IMR-90 (cell line): ENCODE measurements around the gene ZNF74. TPM values are rescaled to one million over a fixed set of nuclear protein-coding genes. Genes with fewer than 3 reads are reported as not detected.

ENCODE experiments used
- ATAC-seq: fragments of 200-7000 bp; cut with Tn5 transposase; 2 replicates; pipeline ENCODE4 v1.9.1; 2020; ENCODE audit warnings: low read depth, mild to moderate bottlenecking, moderate library complexity
- BruUV-seq: library from RNA; stranded (reverse); fragments of 400-500 nt; replicated peaks from 2 replicates; lab custom pipeline; 2021; lab: Mats Ljungman, UMichigan
- CTCF ChIA-PET: fragments of 300-600 bp; formaldehyde crosslinking; extraction: SDS; loops from one replicate; lab custom pipeline; 2021; ENCODE audit warnings: antibody characterized with exemption; lab: Yijun Ruan, JAX
- POLR2A ChIA-PET: fragments of 300-600 bp; sonication (Branson Sonifier 250); formaldehyde crosslinking; loops from one replicate; lab custom pipeline; 2022; ENCODE audit warnings: antibody characterized with exemption; ENCODE audit not compliant: unreplicated experiment; lab: Charles Lee
- DNase-seq: peaks from one replicate; pipeline ENCODE4 v3.0.0; 2013
- H2AFZ ChIP-seq: replicated peaks from 2 replicates; pipeline ENCODE3; 2013; ENCODE audit warnings: low read length, mild to moderate bottlenecking; ENCODE audit not compliant: poor library complexity
- H2AK5ac ChIP-seq: 2 replicates; pipeline ENCODE4 v1.6.1; 2013; ENCODE audit warnings: low read depth, low read length, inconsistent platforms
- H2AK9ac ChIP-seq: replicated peaks from 2 replicates; pipeline ENCODE3; 2013; ENCODE audit warnings: mild to moderate bottlenecking, low read depth, low read length, moderate library complexity; ENCODE audit not compliant: poor library complexity
- H2BK120ac ChIP-seq: 2 replicates; pipeline ENCODE4 v1.6.1; 2013; ENCODE audit warnings: low read depth, low read length, inconsistent platforms
- H2BK15ac ChIP-seq: 3 replicates; pipeline ENCODE4 v1.6.1; 2013; ENCODE audit warnings: low read depth, low read length, inconsistent platforms
- H2BK20ac ChIP-seq: 2 replicates; pipeline ENCODE4 v1.6.1; 2013; ENCODE audit warnings: low read depth, mild to moderate bottlenecking, inconsistent platforms, low read length, moderate library complexity
- H2BK5ac ChIP-seq: 2 replicates; pipeline ENCODE4 v1.6.1; 2013; ENCODE audit warnings: mild to moderate bottlenecking, low read depth, low read length, inconsistent platforms; ENCODE audit not compliant: poor library complexity, severe bottlenecking
- H3K14ac ChIP-seq: replicated peaks from 2 replicates; pipeline ENCODE4 v1.6.1; 2013; ENCODE audit warnings: low read depth, low read length, inconsistent platforms
- H3K18ac ChIP-seq: 2 replicates; pipeline ENCODE4 v1.6.1; 2013; ENCODE audit warnings: low read depth, low read length, control low read depth
- H3K23ac ChIP-seq: 2 replicates; pipeline ENCODE4 v1.6.1; 2013; ENCODE audit warnings: low read depth, low read length, inconsistent platforms
- H3K27ac ChIP-seq: 2 replicates; pipeline ENCODE4 v1.5.1; 2013; ENCODE audit warnings: mild to moderate bottlenecking, control low read depth, low read length; ENCODE audit not compliant: insufficient read depth
- H3K27me3 ChIP-seq: 2 replicates; pipeline ENCODE4 v1.6.1; 2013; ENCODE audit warnings: low read length; ENCODE audit not compliant: control insufficient read depth, insufficient read depth
- H3K36me3 ChIP-seq: 2 replicates; pipeline ENCODE4 v1.6.1; 2013; ENCODE audit warnings: low read length, mixed read lengths; ENCODE audit not compliant: control insufficient read depth, insufficient read depth
- H3K4ac ChIP-seq: 2 replicates; pipeline ENCODE4 v1.6.1; 2013; ENCODE audit warnings: low read depth, low read length, inconsistent platforms
- H3K4me1 ChIP-seq: 2 replicates; pipeline ENCODE4 v1.6.1; 2013; ENCODE audit warnings: low read length, mixed read lengths; ENCODE audit not compliant: control insufficient read depth, insufficient read depth
- H3K4me2 ChIP-seq: 2 replicates; pipeline ENCODE4 v1.6.1; 2013; ENCODE audit warnings: low read depth, mild to moderate bottlenecking, control low read depth, low read length, moderate library complexity
- H3K4me3 ChIP-seq: 2 replicates; pipeline ENCODE4 v1.5.1; 2013; ENCODE audit warnings: low read depth, mild to moderate bottlenecking, control low read depth, low read length, moderate library complexity; ENCODE audit not compliant: insufficient read depth
- H3K56ac ChIP-seq: 2 replicates; pipeline ENCODE4 v1.6.1; 2013; ENCODE audit warnings: low read length, inconsistent platforms; ENCODE audit not compliant: insufficient read depth; ENCODE audit errors: extremely low read depth
- H3K79me1 ChIP-seq, 2 experiments: 2 replicates each; pipeline ENCODE4 v1.6.1; 2013; ENCODE audit warnings: low read length in 2 of 2, inconsistent platforms in 1 of 2, low read depth in 1 of 2
- H3K9ac ChIP-seq: 2 replicates; pipeline ENCODE4 v1.6.1; 2013; ENCODE audit warnings: low read depth, low read length, control low read depth
- H3K9me1 ChIP-seq: 2 replicates; pipeline ENCODE4 v1.6.1; 2013; ENCODE audit warnings: low read length, inconsistent platforms; ENCODE audit not compliant: insufficient read depth
- H3K9me3 ChIP-seq: 2 replicates; pipeline ENCODE4 v1.6.1; 2013; ENCODE audit warnings: low read length; ENCODE audit not compliant: control insufficient read depth, insufficient read depth
- H4K20me1 ChIP-seq: 2 replicates; pipeline ENCODE4 v1.6.1; 2013; ENCODE audit warnings: low read length, inconsistent platforms; ENCODE audit not compliant: insufficient read depth
- H4K5ac ChIP-seq: 2 replicates; pipeline ENCODE4 v1.6.1; 2013; ENCODE audit warnings: mild to moderate bottlenecking, low read depth, low read length, control low read depth
- H4K8ac ChIP-seq, 2 experiments: 2 replicates each; pipeline ENCODE4 v1.6.1; 2013; ENCODE audit warnings: low read depth in 2 of 2, low read length in 2 of 2, control low read depth in 1 of 2, inconsistent platforms in 1 of 2
- H4K91ac ChIP-seq: 2 replicates; pipeline ENCODE4 v1.6.1; 2013; ENCODE audit warnings: low read depth, low read length, inconsistent platforms; ENCODE audit not compliant: insufficient read depth
- BHLHE40 ChIP-seq: fragments of 150-350 bp; IDR thresholded peaks from 2 replicates; pipeline ENCODE4 v1.6.1; 2016; ENCODE audit warnings: mild to moderate bottlenecking, low read depth, low read length
- CEBPB ChIP-seq: IDR thresholded peaks from 2 replicates; pipeline ENCODE4 v1.6.1; 2012; ENCODE audit warnings: low read depth, low read length, improper control_type of control experiment
- CHD1 ChIP-seq: IDR thresholded peaks from 2 replicates; pipeline ENCODE4 v1.6.1; 2012; ENCODE audit warnings: low read depth, low read length, improper control_type of control experiment
- ELK1 ChIP-seq: fragments of 150-350 bp; IDR thresholded peaks from 2 replicates; pipeline ENCODE4 v1.6.1; 2016; ENCODE audit warnings: low read depth, mild to moderate bottlenecking, low read length, moderate library complexity, borderline replicate concordance
- FOS ChIP-seq: fragments of 150-350 bp; IDR thresholded peaks from 2 replicates; pipeline ENCODE4 v1.6.1; 2016; ENCODE audit warnings: low read depth, low read length
- MAZ ChIP-seq: IDR thresholded peaks from 2 replicates; pipeline ENCODE4 v1.6.1; 2012; ENCODE audit warnings: low read depth, mild to moderate bottlenecking, low read length, improper control_type of control experiment, moderate library complexity, borderline replicate concordance
- POLR2A ChIP-seq: IDR thresholded peaks from 2 replicates; pipeline ENCODE4 v1.6.1; 2012; ENCODE audit warnings: mild to moderate bottlenecking, low read depth, low read length
- RAD21 ChIP-seq: IDR thresholded peaks from 2 replicates; pipeline ENCODE4 v1.6.1; 2012; ENCODE audit warnings: low read length, improper control_type of control experiment
- RFX5 ChIP-seq: IDR thresholded peaks from 2 replicates; pipeline ENCODE4 v1.8.0; 2012; ENCODE audit warnings: low read depth, mild to moderate bottlenecking, low read length, moderate library complexity
- SMC3 ChIP-seq: fragments of 150-350 bp; IDR thresholded peaks from 2 replicates; pipeline ENCODE4 v1.6.1; 2016; ENCODE audit warnings: low read depth, mild to moderate bottlenecking, antibody characterized with exemption, low read length, moderate library complexity
- WGBS, 2 experiments: methylation state at CpG; one replicate each; pipeline versions ENCODE4 v1.1.5 to v1.1.7; 2013; ENCODE audit warnings: missing lambda C conversion rate in 2 of 2; ENCODE audit not compliant: insufficient read length in 1 of 2; ENCODE audit errors: extremely low coverage in 2 of 2; 5-methylcytosine and 5-hydroxymethylcytosine counted together
- dilution Hi-C: fragments of 300-500 bp; cut with HindIII; formaldehyde crosslinking; loops from one replicate; pipeline ENCODE4 v1.14.3; 2018; ENCODE audit warnings: low sequenced_read_pairs; ENCODE audit not compliant: unreplicated experiment
- in situ Hi-C: fragments of 300-500 bp; cut with MboI; formaldehyde crosslinking; loops from 3 replicates; pipeline ENCODE4 v1.14.3; 2019; ENCODE audit warnings: low sequenced_read_pairs, inconsistent platforms, mixed read lengths
- intact Hi-C: fragments of 100-400 bp; cut with micrococcal nuclease; formaldehyde crosslinking; loops from 2 replicates; pipeline ENCODE4 v1.10.0; 2022
- polyA plus RNA-seq, 3 experiments: library from polyadenylated mRNA; depleted of rRNA; stranded (reverse); fragments of >200 nt; gene quantifications; 2 replicates each; pipeline ENCODE4 v1.2.3, GENCODE V29; 2012; ENCODE audit warnings: low replicate concordance in 1 of 3
- total RNA-seq: library from RNA; depleted of rRNA; stranded (reverse); fragments of >200 nt; gene quantifications from 2 replicates; pipeline ENCODE4 v1.2.3, GENCODE V29; 2012
- TF ChIP-seq, protein P1 (sequence below): fragments of 150-350 bp; IDR thresholded peaks from 2 replicates; pipeline ENCODE4 v1.6.1; 2017; ENCODE audit warnings: mild to moderate bottlenecking, antibody characterized with exemption, low read length, low read depth
- TF ChIP-seq, protein P2 (sequence below): conservative IDR thresholded peaks from 2 replicates; pipeline ENCODE4 v1.5.1; 2012; ENCODE audit warnings: mild to moderate bottlenecking, low read depth, low read length, improper control_type of control experiment

The ZNF74 gene
- total and polyA plus RNA-seq, 2 of the 4 experiments (the other 2 are of a cell fraction), result 7.5 to 8.4 TPM

DNA sequence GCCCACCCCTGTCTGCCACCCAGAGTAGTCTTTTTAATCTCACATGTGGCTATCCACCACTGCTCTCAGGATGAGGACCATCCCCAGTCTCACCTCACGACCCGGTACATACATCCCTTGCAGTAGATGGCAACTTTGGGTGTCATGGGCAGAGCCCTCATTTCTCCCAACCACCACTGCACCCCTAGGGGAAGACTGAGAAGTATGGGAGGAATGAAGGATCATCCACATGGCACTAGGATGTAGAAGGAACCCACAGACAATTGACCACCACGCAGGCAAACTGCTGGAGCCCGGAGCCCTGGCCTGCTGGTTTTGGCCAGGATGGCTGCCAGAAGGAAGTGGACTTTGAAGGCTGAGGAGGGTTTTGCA lies 45.6 kb downstream of the ZNF74 start:
- Histone ChIP-seq H3K4me2 (no peak overlapping the region), H3K23ac (peak overlapping the region; percentile 5; the same call in 1 of the 2 replicates), H4K91ac (no peak overlapping the region), H3K9me3 (no peaks in the 10 kb centered on the region), H2AK5ac (no peak overlapping the region; the same call in 1 of the 2 replicates), H3K9me1 (peaks cover 17% of the 10 kb centered on the region), H2AFZ (no peak overlapping the region), H3K4ac (no peak overlapping the region), H3K56ac (no peak overlapping the region), H3K4me3 (no peak overlapping the region), H3K27me3 (no peaks in the 10 kb centered on the region), H4K5ac (no peak overlapping the region), H3K14ac (no peak overlapping the region), H2BK5ac (no peak overlapping the region), H3K79me1 (peaks cover 16 to 45% of the 10 kb centered on the region in 2 experiments; a peak in 3 of 4 replicates), H2BK120ac (no peak overlapping the region), H4K8ac (no peak overlapping the region), H3K36me3 (peaks cover 12% of the 10 kb centered on the region; the same call in 1 of the 2 replicates), H3K4me1 (peaks cover 20% of the 10 kb centered on the region), H3K18ac (no peak overlapping the region), H2BK20ac (no peak overlapping the region), H3K27ac (no peak overlapping the region), H2BK15ac (no peak overlapping the region), H3K9ac (no peak overlapping the region), H4K20me1 (peaks cover 23% of the 10 kb centered on the region), H2AK9ac (no peak overlapping the region)
- ATAC-seq, result no peak
- in situ Hi-C loops, result no loop called here
- intact Hi-C loops, result no loop called here
- WGBS, 2 experiments, result no CpG with 5 or more reads among the region's 4 CpGs
- BruUV-seq, result no TSS peak
- no peak for DNase-seq
- POLR2A ChIA-PET, result no interaction called here
- dilution Hi-C loops, result no loop called here
- CTCF ChIA-PET, result interaction anchor here (1.6 kb wide), 1 partner anchor 15 kb away, joined by 4 read pairs; no protein-coding TSS in a partner anchor
- no peak for TF ChIP-seq CHD1
- no peak for TF ChIP-seq BHLHE40
- TF ChIP-seq RAD21, result no peak
- TF ChIP-seq ELK1, result no peak
- no peak for TF ChIP-seq FOS
- TF ChIP-seq, protein P1, sequence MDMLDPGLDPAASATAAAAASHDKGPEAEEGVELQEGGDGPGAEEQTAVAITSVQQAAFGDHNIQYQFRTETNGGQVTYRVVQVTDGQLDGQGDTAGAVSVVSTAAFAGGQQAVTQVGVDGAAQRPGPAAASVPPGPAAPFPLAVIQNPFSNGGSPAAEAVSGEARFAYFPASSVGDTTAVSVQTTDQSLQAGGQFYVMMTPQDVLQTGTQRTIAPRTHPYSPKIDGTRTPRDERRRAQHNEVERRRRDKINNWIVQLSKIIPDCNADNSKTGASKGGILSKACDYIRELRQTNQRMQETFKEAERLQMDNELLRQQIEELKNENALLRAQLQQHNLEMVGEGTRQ, result no peak
- TF ChIP-seq RFX5, result no peak
- no peak; the same call in 1 of the 2 replicates for TF ChIP-seq MAZ
- TF ChIP-seq, protein P2, sequence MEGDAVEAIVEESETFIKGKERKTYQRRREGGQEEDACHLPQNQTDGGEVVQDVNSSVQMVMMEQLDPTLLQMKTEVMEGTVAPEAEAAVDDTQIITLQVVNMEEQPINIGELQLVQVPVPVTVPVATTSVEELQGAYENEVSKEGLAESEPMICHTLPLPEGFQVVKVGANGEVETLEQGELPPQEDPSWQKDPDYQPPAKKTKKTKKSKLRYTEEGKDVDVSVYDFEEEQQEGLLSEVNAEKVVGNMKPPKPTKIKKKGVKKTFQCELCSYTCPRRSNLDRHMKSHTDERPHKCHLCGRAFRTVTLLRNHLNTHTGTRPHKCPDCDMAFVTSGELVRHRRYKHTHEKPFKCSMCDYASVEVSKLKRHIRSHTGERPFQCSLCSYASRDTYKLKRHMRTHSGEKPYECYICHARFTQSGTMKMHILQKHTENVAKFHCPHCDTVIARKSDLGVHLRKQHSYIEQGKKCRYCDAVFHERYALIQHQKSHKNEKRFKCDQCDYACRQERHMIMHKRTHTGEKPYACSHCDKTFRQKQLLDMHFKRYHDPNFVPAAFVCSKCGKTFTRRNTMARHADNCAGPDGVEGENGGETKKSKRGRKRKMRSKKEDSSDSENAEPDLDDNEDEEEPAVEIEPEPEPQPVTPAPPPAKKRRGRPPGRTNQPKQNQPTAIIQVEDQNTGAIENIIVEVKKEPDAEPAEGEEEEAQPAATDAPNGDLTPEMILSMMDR, result no peak
- TF ChIP-seq CEBPB, result no peak
- TF ChIP-seq SMC3, result no peak
- TF ChIP-seq POLR2A, result no peak
